ENCODE results near the gene MMAB.

MMAB gene

DNA sequence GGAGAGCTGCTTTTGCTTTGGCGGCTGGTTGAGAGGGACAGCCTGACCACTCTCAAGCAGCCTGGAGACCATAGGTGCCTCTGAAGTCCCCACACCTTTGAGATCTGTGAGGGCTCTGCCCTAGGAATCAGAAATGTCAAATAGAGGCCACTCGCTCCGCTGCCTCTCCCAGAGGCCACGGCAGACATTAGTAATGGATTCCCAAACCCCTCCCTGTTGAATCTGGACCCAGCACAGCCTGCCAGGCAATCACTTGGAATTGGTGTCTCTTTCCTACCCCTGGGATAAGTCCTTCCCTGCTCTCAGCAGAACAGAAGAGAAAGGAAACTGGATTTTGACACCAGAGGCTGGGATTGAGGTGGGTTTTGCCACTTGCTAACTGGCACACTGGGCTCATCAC lies 25.0 kb downstream of the MMAB start:
- TF ChIP-seq POLR2AphosphoS5 (IDR thresholded peaks at IDR 0.05; ENCODE audit: low read depth, low read length): no peak
- TF ChIP-seq, protein P1, sequence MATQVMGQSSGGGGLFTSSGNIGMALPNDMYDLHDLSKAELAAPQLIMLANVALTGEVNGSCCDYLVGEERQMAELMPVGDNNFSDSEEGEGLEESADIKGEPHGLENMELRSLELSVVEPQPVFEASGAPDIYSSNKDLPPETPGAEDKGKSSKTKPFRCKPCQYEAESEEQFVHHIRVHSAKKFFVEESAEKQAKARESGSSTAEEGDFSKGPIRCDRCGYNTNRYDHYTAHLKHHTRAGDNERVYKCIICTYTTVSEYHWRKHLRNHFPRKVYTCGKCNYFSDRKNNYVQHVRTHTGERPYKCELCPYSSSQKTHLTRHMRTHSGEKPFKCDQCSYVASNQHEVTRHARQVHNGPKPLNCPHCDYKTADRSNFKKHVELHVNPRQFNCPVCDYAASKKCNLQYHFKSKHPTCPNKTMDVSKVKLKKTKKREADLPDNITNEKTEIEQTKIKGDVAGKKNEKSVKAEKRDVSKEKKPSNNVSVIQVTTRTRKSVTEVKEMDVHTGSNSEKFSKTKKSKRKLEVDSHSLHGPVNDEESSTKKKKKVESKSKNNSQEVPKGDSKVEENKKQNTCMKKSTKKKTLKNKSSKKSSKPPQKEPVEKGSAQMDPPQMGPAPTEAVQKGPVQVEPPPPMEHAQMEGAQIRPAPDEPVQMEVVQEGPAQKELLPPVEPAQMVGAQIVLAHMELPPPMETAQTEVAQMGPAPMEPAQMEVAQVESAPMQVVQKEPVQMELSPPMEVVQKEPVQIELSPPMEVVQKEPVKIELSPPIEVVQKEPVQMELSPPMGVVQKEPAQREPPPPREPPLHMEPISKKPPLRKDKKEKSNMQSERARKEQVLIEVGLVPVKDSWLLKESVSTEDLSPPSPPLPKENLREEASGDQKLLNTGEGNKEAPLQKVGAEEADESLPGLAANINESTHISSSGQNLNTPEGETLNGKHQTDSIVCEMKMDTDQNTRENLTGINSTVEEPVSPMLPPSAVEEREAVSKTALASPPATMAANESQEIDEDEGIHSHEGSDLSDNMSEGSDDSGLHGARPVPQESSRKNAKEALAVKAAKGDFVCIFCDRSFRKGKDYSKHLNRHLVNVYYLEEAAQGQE (IDR thresholded peaks at IDR 0.05; ENCODE audit: insufficient read depth in 1 of 2, low read depth in 2 of 2, low read length in 2 of 2): no peak
- no peak for TF ChIP-seq SIN3A (IDR thresholded peaks at IDR 0.05; ENCODE audit: borderline replicate concordance, insufficient read depth, low read length)
- no peak for TF ChIP-seq FOXP2 (optimal IDR thresholded peaks at IDR 0.05; ENCODE audit: borderline replicate concordance, extremely low read depth, extremely low read length, insufficient read depth)
- no peak for TF ChIP-seq TAF1 (IDR thresholded peaks at IDR 0.05; ENCODE audit: borderline replicate concordance, insufficient read depth, low read length)

DNA sequence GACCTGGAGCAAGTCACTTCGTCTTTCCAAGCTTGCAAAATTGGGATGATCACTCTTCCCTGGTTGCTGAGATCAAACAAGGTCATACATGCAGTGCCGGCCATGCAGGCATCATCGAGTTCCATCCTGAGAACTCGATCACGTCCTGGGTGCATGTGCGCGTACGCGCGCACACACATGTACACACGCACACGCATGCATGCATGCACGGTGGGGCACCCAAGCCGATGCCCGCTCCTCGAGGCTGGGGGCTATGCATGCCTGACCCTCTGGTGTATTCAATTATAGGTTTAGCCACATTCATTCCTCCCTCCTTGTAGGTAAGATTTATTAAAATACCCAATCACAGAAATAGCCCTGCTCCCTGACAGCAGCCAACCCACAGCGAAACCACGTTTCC lies 26.0 kb downstream of the MMAB start:
- no peak for TF ChIP-seq SIN3A (IDR thresholded peaks at IDR 0.05; ENCODE audit: borderline replicate concordance, insufficient read depth, low read length)
- TF ChIP-seq POLR2AphosphoS5 (IDR thresholded peaks at IDR 0.05; ENCODE audit: low read depth, low read length): no peak
- TF ChIP-seq, protein P1 (IDR thresholded peaks at IDR 0.05; ENCODE audit: insufficient read depth in 1 of 2, low read depth in 2 of 2, low read length in 2 of 2): no peak
- no peak for TF ChIP-seq TAF1 (IDR thresholded peaks at IDR 0.05; ENCODE audit: borderline replicate concordance, insufficient read depth, low read length)
- TF ChIP-seq FOXP2 (optimal IDR thresholded peaks at IDR 0.05; ENCODE audit: borderline replicate concordance, extremely low read depth, extremely low read length, insufficient read depth): no peak

DNA sequence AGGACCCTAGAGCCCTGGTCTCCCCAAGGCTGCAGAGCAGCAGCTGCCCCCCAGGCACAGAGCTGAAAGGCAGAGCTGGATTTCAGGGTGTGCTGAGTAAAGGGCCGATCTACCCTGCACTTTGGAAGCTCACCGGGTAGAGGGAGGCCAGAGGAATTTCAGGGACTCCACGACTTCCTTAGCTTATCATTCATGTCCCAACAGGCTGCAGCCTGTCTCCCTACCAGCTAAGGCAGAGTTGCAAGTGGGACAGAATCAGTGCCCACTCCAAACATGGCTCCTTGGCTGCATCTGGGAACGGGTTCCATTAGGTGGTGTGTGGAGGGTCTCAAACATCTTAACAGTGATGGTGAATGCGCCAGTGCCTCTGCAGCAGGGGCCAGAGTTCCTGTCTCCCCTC lies 27.5 kb downstream of the MMAB start:
- TF ChIP-seq POLR2AphosphoS5 (IDR thresholded peaks at IDR 0.05; ENCODE audit: low read depth, low read length) (no peak), TAF1 (IDR thresholded peaks at IDR 0.05; ENCODE audit: borderline replicate concordance, insufficient read depth, low read length) (no peak), SIN3A (IDR thresholded peaks at IDR 0.05; ENCODE audit: borderline replicate concordance, insufficient read depth, low read length) (no peak), FOXP2 (optimal IDR thresholded peaks at IDR 0.05; ENCODE audit: borderline replicate concordance, extremely low read depth, extremely low read length, insufficient read depth) (no peak)
- TF ChIP-seq, protein P1 (IDR thresholded peaks at IDR 0.05; ENCODE audit: insufficient read depth in 1 of 2, low read depth in 2 of 2, low read length in 2 of 2): no peak

DNA sequence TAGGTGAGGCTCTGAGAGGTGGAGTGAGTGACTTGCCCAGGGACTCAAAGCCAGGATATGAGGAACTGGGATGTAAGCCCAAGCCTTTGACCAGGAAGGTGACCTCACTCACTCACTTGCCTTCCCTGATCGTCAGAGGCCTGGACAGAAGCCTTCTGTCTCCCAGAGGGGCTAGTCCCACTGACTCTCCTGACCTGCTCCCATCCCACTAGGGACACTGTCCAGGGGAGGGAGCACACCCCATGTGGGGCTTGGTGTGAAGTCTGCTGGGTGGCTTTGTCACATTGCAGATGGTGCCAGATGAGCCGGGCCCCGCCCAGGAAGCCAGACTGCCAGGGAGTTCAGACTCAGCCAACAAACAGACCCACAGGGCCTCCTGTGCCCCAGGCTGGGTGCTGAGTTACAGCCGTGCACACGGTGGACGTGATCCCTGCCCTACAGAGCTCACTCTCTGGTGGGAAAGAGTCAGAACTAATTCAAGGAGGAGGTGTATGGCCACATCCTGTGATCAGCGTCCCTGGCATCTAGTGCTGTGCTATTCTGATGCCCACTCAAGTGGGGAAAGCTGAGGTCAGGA lies 28.3 kb downstream of the MMAB start:
- TF ChIP-seq, protein P1 (IDR thresholded peaks at IDR 0.05; ENCODE audit: insufficient read depth in 1 of 2, low read depth in 2 of 2, low read length in 2 of 2): no peak
- TF ChIP-seq TAF1 (IDR thresholded peaks at IDR 0.05; ENCODE audit: borderline replicate concordance, insufficient read depth, low read length) (no peak), FOXP2 (optimal IDR thresholded peaks at IDR 0.05; ENCODE audit: borderline replicate concordance, extremely low read depth, extremely low read length, insufficient read depth) (no peak), SIN3A (IDR thresholded peaks at IDR 0.05; ENCODE audit: borderline replicate concordance, insufficient read depth, low read length) (no peak), POLR2AphosphoS5 (IDR thresholded peaks at IDR 0.05; ENCODE audit: low read depth, low read length) (no peak)
